Measurements from ENCODE around the gene COA8. TPM values are rescaled to one million over a fixed set of nuclear protein-coding genes. Genes with fewer than 3 reads are reported as not detected.

COA8 gene
- total and polyA plus RNA-seq, 2 donors from 2014 or later, result 40.7 to 65.1 TPM

DNA sequence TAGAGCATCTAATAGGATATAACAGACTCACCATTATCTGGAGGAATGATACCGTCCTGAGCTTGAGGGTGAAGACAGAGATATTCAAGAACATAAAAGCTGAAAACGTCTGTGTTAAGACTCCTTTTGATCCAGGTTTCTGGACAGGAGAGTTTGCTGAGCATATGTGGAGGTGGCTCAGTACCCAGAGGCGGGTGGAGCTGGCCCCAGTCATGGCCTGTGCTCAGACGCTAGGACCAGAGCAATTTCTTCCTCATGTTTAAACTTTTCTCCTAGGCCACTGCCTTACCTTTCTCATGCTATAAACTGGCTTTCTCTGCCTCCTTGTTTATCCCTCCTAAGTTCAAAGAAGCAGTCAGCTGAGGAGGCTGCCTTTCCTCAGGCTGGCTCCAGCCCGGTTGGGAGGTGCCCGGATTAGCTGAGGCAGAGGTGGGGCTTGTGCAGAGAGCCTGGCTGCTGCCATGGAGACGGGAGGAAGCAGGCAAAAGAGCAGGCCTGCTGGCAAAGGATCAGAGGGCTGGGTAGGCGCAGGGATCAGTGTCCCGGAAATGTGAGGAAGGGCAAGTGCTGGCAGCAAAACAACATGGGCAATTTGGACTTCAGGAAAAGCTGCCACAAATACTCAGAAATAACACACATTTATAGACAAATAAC lies 13.7 kb downstream of the COA8 start:
- Histone ChIP-seq H3K27me3 (ENCODE audit: control insufficient read depth, insufficient read depth, low read length) (no peaks in the 10 kb centered on the region), H3K4me3 (ENCODE audit: low read length in 3 of 3) (peak overlapping the region in 1 of 3 donors; percentile 9), H3K27ac (ENCODE audit: low read depth in 2 of 2, low read length in 2 of 2) (peak overlapping the region; percentile 78 to 83), H3K4me1 (ENCODE audit: control insufficient read depth in 2 of 3, insufficient read depth in 2 of 3, low read depth in 1 of 3, low read length in 3 of 3) (peaks cover 3 to 15% (median 9%) of the 10 kb centered on the region in 3 donors), H3K9me3 (ENCODE audit: control insufficient read depth in 2 of 3, insufficient read depth in 1 of 3, low read length in 3 of 3) (no peaks in the 10 kb centered on the region), H3K36me3 (ENCODE audit: control insufficient read depth in 2 of 3, insufficient read depth in 3 of 3, low read length in 3 of 3) (peaks cover 5 to 10% (median 9%) of the 10 kb centered on the region in 3 donors), H3K9ac (ENCODE audit: low read length in 3 of 3) (peak overlapping the region in 1 of 3 donors; percentile 80)
- intact Hi-C loops (cut with DNase I), result no loop called here
- peak; percentile 87 for FAIRE-seq
- peak; percentile 92 to 98 (median 95) for DNase-seq
- TF ChIP-seq, protein P1, sequence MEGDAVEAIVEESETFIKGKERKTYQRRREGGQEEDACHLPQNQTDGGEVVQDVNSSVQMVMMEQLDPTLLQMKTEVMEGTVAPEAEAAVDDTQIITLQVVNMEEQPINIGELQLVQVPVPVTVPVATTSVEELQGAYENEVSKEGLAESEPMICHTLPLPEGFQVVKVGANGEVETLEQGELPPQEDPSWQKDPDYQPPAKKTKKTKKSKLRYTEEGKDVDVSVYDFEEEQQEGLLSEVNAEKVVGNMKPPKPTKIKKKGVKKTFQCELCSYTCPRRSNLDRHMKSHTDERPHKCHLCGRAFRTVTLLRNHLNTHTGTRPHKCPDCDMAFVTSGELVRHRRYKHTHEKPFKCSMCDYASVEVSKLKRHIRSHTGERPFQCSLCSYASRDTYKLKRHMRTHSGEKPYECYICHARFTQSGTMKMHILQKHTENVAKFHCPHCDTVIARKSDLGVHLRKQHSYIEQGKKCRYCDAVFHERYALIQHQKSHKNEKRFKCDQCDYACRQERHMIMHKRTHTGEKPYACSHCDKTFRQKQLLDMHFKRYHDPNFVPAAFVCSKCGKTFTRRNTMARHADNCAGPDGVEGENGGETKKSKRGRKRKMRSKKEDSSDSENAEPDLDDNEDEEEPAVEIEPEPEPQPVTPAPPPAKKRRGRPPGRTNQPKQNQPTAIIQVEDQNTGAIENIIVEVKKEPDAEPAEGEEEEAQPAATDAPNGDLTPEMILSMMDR (IDR thresholded peaks at IDR 0.05; ENCODE audit: borderline replicate concordance, extremely low read depth, insufficient read depth), result no peak

DNA sequence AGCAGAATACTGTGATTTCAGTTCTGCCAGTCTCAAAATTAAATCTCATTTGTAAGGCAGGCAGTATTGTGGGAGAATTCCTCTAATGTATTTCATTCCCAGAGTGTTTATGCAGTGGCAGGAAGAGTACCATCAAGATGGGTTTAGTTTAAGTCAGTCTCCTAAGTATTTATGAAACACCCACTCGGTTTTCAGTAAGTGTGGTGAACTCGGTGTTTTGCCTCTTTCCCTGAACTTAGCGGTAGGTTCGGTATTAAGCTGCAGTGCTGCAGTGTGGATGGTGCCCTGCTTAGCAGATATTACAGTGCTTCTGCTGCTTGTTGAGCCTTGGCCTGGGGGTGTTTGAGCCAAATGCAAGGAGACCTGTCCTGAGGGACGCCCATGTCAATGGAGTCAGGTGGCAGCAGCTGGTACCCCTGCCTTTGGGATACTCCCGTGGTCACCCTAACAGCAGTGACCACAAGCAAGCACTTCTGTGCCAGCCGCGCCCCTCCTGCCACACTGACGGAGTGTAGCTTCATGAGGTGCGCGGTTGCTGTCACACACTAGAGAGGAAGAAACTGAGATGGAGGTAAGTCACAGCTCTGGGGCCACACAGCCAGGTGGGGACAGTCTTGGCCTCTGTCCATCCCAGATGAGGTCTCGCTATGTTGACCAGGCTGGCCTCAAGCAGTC lies 15.8 kb downstream of the COA8 start:
- Histone ChIP-seq H3K9ac (ENCODE audit: low read length in 3 of 3) (no peak overlapping the region), H3K27ac (ENCODE audit: low read depth in 2 of 2, low read length in 2 of 2) (no peak overlapping the region), H3K27me3 (ENCODE audit: control insufficient read depth, insufficient read depth, low read length) (no peaks in the 10 kb centered on the region), H3K36me3 (ENCODE audit: control insufficient read depth in 2 of 3, insufficient read depth in 3 of 3, low read length in 3 of 3) (peaks cover 5 to 10% (median 9%) of the 10 kb centered on the region in 3 donors), H3K9me3 (ENCODE audit: control insufficient read depth in 2 of 3, insufficient read depth in 1 of 3, low read length in 3 of 3) (no peaks in the 10 kb centered on the region), H3K4me3 (ENCODE audit: low read length in 3 of 3) (no peak overlapping the region), H3K4me1 (ENCODE audit: control insufficient read depth in 2 of 3, insufficient read depth in 2 of 3, low read depth in 1 of 3, low read length in 3 of 3) (peaks cover 3 to 15% (median 8%) of the 10 kb centered on the region in 3 donors)
- DNase-seq (no peak), FAIRE-seq (no peak)
- intact Hi-C loops (cut with DNase I), result no loop called here
- TF ChIP-seq, protein P1 (IDR thresholded peaks at IDR 0.05; ENCODE audit: borderline replicate concordance, extremely low read depth, insufficient read depth), result no peak

DNA sequence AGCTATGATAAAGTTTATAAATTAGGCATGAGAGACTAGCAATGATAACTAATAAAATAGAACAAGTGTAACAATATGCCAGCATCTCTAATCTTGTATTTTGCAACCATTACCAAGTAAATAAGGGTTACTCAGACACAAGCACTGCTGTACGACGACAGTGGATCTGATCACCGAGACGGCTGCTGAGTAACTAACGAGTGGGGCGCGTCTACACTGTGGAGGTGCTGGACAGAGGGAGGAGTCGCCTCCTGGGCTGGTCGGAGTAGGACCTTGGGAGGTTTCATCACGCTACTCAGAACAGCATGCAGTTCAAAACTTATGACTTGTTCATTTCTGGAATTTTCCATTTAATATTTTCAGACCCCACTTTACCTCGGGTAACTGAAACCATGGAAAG lies 18.4 kb downstream of the COA8 start:
- H3K9ac ChIP-seq (ENCODE audit: low read length in 3 of 3), result no peak overlapping the region
- H3K27me3 ChIP-seq (ENCODE audit: control insufficient read depth, insufficient read depth, low read length), result no peaks in the 10 kb centered on the region
- peaks cover 3 to 9% (median 8%) of the 10 kb centered on the region in 3 donors for H3K4me1 ChIP-seq (ENCODE audit: control insufficient read depth in 2 of 3, insufficient read depth in 2 of 3, low read depth in 1 of 3, low read length in 3 of 3)
- intact Hi-C loops (cut with DNase I), result no loop called here
- H3K27ac ChIP-seq (ENCODE audit: low read depth in 2 of 2, low read length in 2 of 2), result no peak overlapping the region
- no peak for FAIRE-seq
- DNase-seq, result no peak
- H3K36me3 ChIP-seq (ENCODE audit: control insufficient read depth in 2 of 3, insufficient read depth in 3 of 3, low read length in 3 of 3), result peaks cover 2 to 10% (median 3%) of the 10 kb centered on the region in 3 donors
- TF ChIP-seq, protein P1 (IDR thresholded peaks at IDR 0.05; ENCODE audit: borderline replicate concordance, extremely low read depth, insufficient read depth), result no peak
- H3K4me3 ChIP-seq (ENCODE audit: low read length in 3 of 3), result no peak overlapping the region
- no peaks in the 10 kb centered on the region for H3K9me3 ChIP-seq (ENCODE audit: control insufficient read depth in 2 of 3, insufficient read depth in 1 of 3, low read length in 3 of 3)

Measured in kidney (tissue), 14 donors.